IMR-90 (cell line): ENCODE measurements around the gene CYB5D1.

Experiments used
- FOS ChIP-seq: fragments of 150-350 bp; IDR thresholded peaks from 2 replicates; pipeline ENCODE4 v1.6.1; 2016; ENCODE audit warnings: low read depth, low read length
- MXI1 ChIP-seq: IDR thresholded peaks from 2 replicates; pipeline ENCODE4 v1.6.1; 2012; ENCODE audit warnings: low read depth, mild to moderate bottlenecking, low read length, moderate library complexity, borderline replicate concordance
- POLR2A ChIP-seq: IDR thresholded peaks from 2 replicates; pipeline ENCODE4 v1.6.1; 2012; ENCODE audit warnings: mild to moderate bottlenecking, low read depth, low read length
- RAD21 ChIP-seq: IDR thresholded peaks from 2 replicates; pipeline ENCODE4 v1.6.1; 2012; ENCODE audit warnings: low read length, improper control_type of control experiment
- TF ChIP-seq, protein P1 (sequence below): conservative IDR thresholded peaks from 2 replicates; pipeline ENCODE4 v1.5.1; 2012; ENCODE audit warnings: mild to moderate bottlenecking, low read depth, low read length, improper control_type of control experiment

GRCh38 chr17:7887482-7888183, 29.8 kb downstream of the CYB5D1 start:
- TF ChIP-seq, protein P1, sequence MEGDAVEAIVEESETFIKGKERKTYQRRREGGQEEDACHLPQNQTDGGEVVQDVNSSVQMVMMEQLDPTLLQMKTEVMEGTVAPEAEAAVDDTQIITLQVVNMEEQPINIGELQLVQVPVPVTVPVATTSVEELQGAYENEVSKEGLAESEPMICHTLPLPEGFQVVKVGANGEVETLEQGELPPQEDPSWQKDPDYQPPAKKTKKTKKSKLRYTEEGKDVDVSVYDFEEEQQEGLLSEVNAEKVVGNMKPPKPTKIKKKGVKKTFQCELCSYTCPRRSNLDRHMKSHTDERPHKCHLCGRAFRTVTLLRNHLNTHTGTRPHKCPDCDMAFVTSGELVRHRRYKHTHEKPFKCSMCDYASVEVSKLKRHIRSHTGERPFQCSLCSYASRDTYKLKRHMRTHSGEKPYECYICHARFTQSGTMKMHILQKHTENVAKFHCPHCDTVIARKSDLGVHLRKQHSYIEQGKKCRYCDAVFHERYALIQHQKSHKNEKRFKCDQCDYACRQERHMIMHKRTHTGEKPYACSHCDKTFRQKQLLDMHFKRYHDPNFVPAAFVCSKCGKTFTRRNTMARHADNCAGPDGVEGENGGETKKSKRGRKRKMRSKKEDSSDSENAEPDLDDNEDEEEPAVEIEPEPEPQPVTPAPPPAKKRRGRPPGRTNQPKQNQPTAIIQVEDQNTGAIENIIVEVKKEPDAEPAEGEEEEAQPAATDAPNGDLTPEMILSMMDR: no peak
- TF ChIP-seq FOS (no peak), RAD21 (no peak), POLR2A (0 out of 2 replicates have a peak, but pooled peaks have one; percentile 7), MXI1 (no peak)
